Hematopoietic multipotent progenitor cell treated with erythropoietin and hydrocortisone succinate and interleukin-3 and kit ligand, for 6 days (in vitro differentiated cells): ENCODE measurements around the gene STAP2.
A peak's percentile ranks its signal among the peaks of the same experiment; 100 is the strongest.

Source experiments
- DNase-seq: peaks from one replicate; pipeline ENCODE4 v3.0.0-alpha.2; 2015

STAP2 gene

GRCh38 chr19:4326215-4326836 is 12.3 kb downstream of the STAP2 start:
- DNase-seq: no peak

DNA sequence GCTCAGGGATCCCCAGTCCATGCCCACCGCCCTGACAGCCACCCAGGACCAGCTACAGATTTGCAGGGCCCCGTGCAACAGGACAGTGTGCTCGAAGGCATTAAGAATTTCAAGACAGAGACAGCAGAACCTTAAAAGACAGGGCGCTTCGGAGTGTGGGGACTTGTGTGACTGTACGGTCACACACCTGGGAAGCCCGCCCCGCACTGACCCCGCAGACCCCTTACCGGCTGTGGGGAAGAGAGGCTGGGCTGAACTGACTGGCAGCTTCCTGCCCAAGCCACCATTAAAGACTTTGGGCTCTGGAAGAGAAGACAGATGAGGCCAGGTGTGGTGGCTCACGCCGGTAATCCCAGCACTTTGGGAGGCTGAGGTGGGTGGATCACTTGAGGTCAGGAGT is 14.4 kb downstream of the STAP2 start:
- DNase-seq: no peak

DNA sequence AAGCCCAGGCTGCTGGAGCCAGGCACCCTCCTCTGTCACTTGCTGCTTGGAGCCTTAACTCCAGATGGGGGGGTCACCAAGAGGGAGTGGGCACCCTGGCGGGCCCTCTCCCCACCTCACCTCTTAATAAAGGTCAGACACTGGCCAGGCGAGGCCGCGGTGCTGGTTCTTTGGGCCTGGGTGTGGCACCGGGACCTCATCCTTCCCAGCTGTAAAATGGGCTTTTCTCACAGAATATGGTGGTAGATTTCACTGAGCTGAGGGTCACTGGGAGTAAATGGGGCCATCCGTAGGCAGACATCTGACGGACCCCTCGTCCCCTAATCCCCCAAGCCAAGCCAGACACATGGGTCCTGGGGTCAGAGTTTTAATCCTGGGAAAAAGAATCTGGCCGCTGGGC is 14.9 kb downstream of the STAP2 start:
- DNase-seq: no peak

- no peak for DNase-seq
These were observed 15.5 kb downstream of the STAP2 start for GRCh38 chr19:4322942-4323665.

DNA sequence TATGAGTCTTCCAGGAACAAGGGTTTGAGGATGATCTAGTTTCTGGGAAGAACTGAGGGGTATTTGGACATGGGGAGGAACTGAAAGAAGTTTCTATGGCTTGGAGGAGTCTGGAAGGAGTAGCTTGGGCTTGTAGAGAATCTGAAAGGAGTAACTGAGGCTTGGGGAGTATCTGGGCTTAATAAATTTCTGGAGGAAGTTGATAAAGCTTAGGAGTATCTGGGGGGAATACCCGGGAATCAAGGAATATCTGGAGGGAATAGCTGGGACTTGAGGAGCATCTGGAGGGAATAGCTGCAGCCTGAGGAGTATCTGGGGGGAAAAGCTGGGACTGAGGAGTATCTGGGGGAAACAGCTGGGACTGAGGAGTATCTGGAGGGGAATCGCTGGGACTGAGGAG is 18.2 kb downstream of the STAP2 start:
- no peak for DNase-seq

DNA sequence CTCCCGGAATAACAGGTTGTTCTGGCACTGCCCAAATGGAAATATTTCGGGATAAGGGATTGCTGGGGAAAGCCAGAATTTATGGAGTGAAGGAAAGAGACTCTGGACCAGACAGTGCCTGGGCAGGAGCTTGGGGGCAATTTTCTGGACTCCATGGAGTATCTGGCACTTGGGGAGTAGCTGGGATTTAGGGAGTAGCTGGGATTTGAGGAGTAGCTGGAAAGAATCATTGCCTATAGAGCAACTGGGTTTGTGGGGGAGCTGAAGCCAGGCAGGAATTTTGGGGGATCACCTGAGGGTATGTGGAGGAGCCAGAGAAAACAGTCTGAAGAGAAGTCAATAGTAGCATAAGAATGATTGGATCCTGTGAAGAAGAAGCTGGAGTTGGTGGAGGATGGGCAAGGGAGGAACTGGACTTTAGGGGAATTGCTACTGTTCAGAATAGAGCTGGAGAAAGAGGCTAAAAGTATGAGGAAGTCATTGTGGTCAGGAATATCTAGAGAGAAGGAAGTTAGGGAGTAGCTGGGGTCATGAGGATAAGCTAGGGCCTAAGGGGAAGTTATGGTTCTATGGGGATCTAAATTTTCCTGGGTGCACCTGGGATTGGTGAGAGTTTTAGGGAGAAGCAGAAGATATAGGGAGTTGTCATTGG is 19.4 kb downstream of the STAP2 start:
- DNase-seq: no peak

DNA sequence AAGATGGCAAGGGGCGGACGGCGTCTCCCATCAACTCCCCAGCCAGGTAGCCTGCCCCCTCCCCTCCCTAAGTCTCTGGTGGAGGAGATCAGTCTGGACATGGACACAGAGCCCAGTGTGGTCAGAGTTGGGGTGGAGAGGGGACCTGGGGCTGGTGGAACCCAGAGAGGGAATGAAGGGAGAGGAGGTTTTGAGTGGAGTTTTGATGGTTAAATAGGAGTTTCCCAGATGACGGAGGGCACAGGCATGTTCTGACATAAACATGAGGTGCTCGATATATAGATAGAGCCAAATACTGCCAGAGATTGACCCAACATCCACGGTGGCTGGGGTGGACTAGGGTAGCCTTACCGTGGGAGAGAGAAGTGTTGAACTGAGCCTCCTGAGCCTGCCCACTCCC is 20.2 kb downstream of the STAP2 start:
- no peak for DNase-seq

GRCh38 chr19:4316956-4317355 is 21.7 kb downstream of the STAP2 start:
- no peak for DNase-seq

- peak; percentile 42 for DNase-seq
These were observed 24.7 kb downstream of the STAP2 start for GRCh38 chr19:4313847-4314490.

DNA sequence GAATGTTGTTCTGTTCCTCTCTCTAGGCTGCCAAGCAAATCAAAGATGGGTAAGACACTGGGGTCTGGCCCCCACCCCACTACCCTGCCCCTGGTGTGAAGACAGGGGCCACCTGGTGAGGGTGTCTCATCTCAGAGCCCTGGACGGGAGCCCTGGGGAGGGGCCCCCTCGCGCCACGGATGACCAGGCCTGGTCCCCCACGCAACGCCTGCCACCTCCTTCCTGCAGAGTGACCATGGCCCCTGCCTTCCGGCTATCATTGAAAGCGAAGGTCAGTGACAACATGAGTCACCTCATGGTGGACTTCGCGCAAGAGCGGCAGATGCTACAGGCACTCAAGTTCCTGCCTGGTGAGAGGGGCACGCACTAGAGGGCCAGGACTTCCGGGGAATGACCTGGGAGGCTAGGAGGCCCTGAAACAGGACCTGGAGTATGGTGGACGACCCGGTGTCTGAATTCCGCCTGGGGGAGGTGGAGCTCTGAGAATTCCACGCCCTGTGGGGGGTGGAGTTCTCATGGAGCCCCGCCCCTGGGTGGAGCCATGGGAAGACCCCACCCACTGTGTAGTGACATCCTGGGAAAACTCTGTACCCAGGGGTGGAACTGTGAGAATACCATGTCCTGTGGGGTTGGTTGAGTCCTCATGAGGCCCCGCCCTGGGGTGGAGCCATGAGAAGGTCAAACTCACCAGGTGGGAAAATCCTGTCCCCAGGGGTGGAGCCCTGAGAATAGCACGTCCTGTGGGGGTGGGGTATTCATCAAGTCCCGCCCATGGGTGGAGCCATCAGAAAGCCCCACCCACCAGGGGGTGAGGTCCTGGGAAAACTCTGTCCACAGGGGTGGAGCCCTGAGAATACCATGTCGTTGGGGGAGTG is 28.1 kb downstream of the STAP2 start:
- peak; percentile 41 for DNase-seq

DNA sequence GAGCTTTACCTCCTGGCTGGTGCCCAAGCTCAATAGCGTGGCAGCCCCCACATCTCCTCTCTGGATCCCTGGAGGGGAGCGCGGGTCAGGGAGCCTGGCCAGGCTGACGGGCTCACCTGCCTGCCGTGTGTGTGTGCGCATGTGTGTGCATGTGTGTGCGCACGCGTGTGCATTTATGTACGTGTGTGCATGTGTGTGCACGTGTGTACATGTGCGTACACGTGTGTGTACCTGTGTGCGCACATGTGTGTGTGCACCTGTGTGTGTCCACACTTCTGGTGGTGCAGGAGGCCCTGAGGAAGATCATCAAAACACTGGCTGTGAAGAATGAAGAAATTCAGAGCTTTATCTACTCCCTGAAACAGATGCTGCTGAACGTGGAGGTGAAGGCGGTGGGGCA is 33.0 kb downstream of the STAP2 start:
- DNase-seq: no peak

DNA sequence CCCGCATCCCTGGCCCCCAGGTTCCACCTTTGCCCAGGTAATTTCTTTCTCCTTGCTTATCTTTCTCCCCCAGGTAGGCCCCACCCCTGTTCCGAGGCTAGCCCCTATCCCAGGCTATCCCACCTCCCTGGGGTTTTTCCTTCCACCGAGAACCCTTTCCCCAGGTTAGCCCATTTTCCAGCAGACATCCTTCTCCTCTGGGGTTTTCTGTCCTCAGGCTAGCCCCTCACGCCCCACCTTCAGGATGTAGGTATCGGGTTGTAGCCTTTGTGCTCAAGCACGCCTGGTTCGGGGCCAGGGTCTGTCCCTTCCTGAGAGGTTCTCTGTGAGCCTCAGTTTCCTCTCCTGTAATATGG is 33.4 kb downstream of the STAP2 start:
- DNase-seq: no peak

DNA sequence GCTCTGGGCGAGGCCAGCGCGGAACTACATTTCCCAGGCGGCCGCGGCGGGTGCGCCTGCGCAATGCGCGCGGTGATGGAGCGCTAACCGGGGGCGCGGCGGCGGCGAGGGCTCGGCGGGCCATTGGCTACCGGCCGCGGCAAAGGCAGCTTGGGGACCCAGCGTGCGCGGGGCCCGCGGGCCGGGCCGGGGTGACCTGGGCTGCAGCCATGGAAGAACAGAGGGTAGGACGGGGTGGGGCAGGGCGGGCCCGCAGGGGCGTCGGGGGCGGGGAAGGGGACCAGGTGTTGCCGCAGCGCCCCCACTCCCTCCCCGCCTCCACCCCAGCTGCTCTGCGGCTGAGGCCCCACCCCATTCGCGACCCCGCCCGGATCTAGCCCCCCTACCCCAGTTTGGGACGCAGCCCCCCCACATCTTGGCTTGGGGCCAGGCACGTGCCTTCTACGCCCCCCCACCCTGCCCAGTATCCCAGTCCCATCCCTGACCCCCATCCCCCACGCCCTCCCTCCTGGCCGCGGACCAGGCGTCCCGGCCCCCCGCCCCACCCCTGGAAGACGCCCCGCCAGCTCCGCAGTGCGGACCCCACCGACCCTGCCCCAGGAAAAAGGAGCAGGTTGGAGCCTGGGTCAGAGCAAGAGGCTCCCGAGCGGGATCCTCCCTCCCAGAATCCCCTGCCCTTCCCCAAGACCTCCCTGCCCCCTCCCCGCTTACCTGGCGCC is 33.9 kb downstream of the STAP2 start, which contains the start of gene FSD1:
Gene FSD1, plus strand, starts transcription at position 61 of the 719 bp plus-strand sequence. Its CDS starts 149 bp downstream, at position 210.
- DNase-seq: peak; percentile 79

GRCh38 chr19:4303819-4304537 is 34.6 kb downstream of the STAP2 start:
- DNase-seq: no peak

GRCh38 chr19:4302243-4302640 is 36.4 kb downstream of the STAP2 start, which contains the start of gene TMIGD2:
TMIGD2 (minus strand) TSS chr19:4302389; CDS start chr19:4302385, 4 bp downstream.
- DNase-seq: no peak

GRCh38 chr19:4301590-4302242 is 36.9 kb downstream of the STAP2 start:
- DNase-seq: peak; percentile 23

GRCh38 chr19:4300589-4300988 is 38.0 kb downstream of the STAP2 start:
- no peak for DNase-seq

GRCh38 chr19:4298810-4299550 is 39.6 kb downstream of the STAP2 start:
- DNase-seq: no peak

- DNase-seq: no peak
These were observed 40.5 kb downstream of the STAP2 start for GRCh38 chr19:4297901-4298809.
